Dermis microvascular lymphatic vessel endothelial cell (primary cell): ENCODE results near the gene SORBS1. TPM values are rescaled to one million over a fixed set of nuclear protein-coding genes. Genes with fewer than 3 reads are reported as not detected.
A peak's percentile ranks its signal among the peaks of the same experiment; 100 is the strongest.

Experiments
- DNase-seq, 2 donors: peaks; one replicate each; pipeline versions ENCODE4 v3.0.0 to v3.0.0-alpha.2; 2010; ENCODE audit warnings: low read depth in 2 of 2
- total RNA-seq: library from RNA; depleted of rRNA; stranded (reverse); fragments of >200 nt; gene quantifications from 2 replicates; pipeline ENCODE4 v1.2.1, GENCODE V29; 2014

The SORBS1 gene
- total RNA-seq, 1 donor from 2014 or later, result 0.77 TPM

DNA sequence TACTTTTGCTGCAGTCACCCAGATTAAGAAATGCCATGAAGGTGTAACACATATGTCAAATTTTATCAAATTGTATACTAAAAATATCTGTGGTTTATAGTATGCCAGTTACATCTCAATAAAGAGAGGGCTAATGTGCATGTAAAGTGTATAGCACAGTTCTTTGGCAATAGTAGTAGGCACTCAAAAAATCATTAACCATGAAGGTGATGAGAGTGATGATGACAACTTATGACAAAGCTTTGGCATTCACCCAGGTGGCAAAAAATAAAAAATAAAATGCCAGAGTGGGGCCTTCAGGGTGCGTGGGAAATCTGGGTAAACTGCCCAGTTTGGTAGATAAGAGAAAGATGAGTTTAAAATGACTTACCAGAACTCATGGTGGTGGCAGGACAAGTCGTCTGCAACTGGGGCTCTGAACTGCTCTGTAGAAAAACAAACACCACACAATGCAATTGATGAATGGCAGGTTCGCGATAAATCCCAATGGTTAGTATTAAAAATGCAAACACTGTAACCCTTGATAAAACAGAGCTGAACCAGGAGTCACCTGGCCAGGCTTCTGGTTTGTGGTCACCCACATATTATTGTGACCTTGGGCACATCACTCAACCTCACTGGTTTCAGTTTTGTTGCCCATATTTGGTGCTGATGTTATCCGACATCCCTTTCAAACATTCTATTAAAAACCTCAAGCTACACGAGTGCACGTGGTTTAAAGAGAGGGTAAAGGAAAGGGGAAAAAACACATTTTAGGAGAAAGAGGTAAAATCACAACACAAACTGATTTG is 120.2 kb downstream of the SORBS1 start:
- DNase-seq, result no peak

- no peak for DNase-seq
These were observed 121.0 kb downstream of the SORBS1 start for GRCh38 chr10:95440038-95440725.

DNA sequence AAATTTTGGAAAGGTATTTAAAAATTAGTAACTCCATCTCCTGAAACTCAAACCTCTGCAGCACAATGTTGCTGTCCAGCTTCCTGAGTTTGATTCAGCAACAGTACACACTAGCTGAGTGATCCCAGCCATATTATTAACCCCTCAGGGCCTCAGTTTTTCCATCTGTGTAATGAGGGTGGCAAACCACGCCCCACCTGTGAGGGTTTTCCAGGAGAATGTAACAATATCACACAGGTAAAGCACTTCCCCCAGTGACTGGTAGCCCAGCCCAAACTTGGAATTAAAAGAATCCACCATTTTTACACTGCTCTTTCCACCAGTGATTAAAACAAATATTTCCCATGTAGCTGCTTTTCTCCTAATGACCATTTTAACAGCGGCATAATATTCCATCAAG is 122.4 kb downstream of the SORBS1 start:
- DNase-seq, result no peak

DNA sequence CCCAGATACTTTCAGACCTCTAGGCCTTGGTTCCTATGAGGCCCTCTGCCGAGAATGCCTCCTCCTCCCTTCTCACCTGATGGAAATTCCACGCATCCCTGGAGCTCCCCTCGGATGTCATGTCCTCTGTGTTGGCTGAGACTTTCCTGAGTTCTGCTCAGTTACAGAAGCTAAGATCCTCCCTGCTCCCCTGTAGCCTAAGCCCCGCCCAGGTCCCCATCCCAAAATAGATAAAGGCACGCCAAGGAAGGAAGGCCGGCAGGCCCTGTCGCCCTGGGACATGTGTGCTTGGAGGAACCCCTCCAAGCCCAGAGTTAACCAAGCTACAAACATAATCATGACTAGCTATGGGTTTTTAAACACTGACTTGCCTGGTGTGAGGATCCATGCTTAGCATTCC is 123.5 kb downstream of the SORBS1 start:
- DNase-seq, result no peak

DNA sequence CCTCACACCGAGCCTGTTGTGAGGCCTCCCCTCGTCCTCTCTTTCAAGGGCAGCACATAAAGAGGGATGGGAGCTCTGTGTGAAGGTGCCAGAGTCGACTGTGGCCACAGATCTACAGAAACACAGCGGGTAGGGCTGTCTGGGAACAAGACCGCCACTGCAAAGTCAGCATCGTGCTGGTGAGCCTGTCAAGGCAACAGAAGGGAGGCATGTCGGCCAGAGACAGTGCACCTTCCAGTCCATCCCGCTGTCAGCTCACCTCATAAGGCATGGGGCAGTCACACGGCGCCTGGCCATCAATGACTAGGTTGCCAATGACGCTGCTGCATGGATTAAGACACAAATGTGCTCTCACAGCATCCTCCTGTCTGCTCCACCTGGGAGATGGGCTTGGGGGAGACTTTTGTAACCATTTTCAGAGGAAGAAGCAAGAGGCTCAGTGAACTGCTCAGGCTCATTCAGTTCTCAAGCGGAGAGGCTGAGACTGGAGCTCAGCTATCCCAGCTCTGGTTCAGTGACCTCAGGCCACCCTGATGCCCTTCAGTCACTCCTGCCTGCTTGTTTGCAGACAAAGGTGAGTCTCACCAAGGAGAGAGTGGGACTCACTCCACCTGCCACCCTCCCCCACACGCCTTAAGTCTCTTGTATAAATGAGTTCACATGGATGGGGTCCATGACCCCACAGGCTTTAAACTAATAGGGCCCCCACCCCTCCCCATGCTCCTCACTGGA is 125.5 kb downstream of the SORBS1 start:
- no peak for DNase-seq

DNA sequence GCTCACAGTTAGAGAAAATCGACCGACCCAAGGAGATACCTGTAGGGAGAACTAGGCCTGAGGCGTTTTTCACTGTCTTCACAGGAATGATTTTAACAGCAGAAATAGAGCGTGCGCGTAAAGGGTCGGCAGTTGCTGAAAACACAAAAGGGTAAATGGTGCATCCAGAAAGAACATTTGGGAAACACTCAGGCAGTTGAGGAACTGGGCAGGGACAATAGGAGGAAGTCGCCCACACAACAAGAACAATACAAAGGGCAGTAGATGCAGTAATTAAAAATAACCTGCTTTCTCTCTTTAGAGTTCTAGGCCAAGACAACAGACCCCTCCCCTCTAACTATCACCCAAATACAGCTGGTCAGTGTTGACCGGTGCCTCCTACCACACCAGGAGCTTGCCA is 126.6 kb downstream of the SORBS1 start:
- DNase-seq, result peak in 1 of 2 donors; percentile 42

DNA sequence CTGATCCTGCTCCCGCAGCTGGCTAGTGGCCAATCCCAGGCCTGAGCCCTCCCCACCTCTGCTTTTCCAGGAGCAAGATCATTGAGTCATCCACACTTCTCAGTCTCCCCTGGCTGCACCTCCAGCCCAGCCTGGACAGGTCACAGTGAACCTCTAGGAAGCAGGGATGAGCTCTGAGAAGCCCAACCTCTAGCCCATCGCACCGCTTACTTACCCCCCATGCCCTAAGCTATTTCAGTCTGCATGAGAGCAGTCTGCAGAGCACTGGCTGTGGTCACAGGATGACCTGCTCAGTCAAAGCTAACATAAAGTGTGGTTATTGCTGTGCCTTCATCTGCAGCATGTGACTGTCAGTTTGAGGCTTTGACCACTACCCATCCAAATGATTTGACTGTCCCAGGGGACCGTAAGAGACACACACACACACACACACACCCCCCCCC is 129.2 kb downstream of the SORBS1 start:
- peak in 1 of 2 donors; percentile 7 for DNase-seq

- peak; percentile 59 to 71 for DNase-seq
These were observed 130.8 kb downstream of the SORBS1 start for GRCh38 chr10:95430231-95430951.

- DNase-seq, result no peak
These were observed 131.5 kb downstream of the SORBS1 start for GRCh38 chr10:95429639-95430038.

DNA sequence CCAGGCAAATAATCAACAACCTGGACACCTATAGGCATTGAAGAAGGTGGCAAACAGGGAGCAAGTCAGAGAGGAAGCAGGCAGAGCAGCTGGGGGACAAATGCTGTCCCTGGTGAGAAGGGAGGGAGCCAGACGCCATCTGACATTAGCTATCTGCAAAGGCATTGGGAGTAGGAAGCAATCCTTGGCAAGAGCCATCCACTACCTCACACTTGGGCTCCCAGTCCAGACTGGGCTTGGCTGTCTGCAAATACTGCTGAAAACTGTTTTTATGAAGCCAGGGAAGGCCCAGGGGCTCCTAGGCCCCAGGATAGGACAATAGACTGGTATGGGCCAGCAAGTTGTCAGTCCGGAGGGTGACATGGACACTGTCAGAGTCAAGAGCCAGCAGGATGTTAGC is 132.5 kb downstream of the SORBS1 start:
- DNase-seq, result no peak

DNA sequence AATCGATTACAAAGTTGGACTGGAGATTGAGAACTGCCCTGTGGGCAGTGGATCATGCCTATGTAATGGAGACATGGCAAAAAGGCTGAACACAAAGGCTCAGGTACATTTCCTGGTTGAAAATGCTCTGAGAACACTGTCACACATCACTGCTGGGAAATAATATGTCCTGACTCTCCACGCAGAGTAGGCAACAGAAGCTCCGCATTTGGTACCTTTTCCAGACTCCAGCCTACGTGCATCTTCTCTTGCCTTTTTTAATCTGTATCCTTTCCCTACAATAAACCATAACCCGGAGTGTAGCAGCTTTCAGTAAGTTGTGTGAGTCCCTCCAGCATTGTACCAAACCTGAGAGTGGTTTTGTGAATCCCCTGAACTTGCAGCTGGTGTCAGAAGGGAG is 134.7 kb downstream of the SORBS1 start:
- DNase-seq, result no peak

DNA sequence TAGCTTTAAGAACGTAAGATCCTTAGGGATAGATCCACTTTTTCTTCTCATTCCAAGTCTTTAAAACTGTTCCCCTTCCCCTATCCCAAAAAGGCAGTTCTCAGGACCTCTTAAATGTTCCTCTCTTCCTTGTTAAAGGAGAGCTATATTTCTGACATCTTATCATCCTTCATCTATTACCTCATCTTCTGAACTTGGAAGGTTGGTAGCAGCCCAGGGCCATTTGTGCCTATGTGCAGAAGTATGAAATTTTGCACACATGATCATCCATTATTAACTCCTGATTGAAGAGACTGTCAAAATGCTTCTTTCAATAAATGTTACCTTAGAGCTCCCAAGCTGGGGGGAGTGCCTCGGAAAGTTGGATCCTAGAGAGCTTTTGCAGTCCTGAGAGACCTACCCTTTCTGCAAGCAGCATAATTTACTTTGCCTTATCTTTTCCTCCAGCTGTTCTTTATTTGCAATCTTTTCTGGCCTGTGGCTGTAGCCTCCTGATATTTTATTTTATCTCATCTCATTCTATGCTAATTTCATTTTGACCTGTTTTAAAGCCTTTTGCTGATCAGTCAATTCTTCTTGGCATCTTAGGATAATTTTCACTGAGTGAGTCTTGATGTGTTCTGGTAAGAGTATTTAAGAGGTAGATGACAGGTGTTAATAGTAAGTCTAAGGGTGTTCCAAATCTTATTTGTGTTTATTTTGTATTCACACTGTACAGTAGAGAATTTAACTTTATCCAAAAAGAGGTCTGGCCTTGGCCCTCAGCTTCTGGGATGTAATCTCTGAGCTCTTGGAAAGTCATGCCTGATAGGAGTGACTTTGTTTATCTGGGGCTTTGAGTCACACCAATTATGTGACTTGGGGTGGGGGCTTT is 135.3 kb downstream of the SORBS1 start:
- no peak for DNase-seq

DNA sequence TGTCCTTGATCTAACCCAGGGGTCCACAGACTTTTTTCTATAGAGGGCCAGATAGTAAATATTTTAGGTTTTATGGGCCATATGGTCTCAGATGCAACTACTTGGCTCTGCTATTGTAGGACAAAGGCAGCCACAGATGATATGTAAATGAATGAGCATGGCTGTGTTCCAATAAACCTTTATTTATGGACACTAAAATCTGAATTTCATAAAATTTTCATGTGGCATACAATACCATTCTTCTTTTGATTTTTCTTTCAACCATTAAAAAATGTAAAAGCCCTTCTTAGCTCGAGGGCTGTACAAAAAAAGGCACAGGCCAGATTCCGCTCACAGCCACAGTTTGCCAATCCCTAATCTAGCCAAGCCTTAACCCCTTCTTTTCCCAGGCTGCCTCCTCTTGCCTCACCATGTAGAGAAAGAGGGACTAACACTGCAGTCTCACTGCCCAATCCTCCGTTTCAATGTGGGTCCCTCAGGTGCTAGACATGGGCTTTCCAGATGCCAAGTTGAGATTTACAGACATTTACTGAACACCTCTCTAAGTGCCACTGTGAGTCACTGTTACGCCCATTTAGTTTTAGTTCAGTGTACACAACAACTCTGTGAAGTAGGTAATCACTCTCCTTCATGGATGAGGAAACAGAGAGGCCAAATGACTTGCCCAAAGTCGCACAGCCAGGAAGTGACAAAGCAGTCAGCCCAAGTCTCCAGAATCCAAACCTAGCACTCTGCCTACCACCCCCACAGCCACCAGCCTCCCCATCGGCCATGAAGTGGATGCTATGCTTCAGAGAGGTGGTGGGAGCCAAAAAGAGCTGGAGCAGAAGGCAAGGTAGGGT is 137.8 kb downstream of the SORBS1 start:
- DNase-seq, result no peak

DNA sequence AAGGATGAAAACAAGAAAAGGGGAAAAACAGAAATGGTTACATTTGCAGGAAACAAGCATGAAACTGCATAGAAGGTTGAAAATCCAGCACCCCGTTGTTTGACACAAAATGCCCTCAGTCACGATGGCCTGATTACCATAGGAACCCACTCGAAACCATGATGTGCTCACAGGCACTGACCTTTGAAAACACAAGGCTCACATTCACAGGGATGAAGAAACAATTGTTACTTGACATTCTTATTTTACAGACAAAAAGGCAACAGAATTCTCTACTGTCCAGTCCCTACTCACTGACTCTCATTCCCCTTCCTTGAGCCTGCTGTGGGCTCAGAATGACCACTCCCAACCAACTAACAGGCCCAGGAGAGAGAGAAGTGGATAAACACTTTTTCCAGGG is 138.9 kb downstream of the SORBS1 start:
- no peak for DNase-seq

DNA sequence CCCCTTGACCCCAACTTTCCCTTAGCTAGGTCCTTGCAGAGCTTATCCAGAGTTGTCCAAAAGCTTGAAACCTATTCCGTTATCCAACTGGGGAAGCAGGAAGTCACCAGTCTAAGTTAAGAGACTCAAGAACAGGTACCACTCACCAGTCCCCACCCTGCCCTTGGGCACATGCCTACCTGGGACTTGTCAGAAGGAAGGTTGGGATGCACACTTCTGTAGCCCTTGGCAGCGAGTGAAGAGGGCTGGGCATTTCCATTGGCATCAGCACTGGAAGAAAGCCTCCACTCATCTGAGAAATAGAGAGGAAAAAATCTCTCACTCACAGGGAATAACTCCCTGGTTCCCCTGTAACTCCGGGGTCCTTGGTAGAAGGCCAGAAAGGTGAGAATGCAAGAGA is 139.4 kb downstream of the SORBS1 start:
- DNase-seq, result no peak

GRCh38 chr10:95419399-95419798 is 141.8 kb downstream of the SORBS1 start:
- no peak for DNase-seq

- DNase-seq, result no peak
These were observed 144.2 kb downstream of the SORBS1 start for GRCh38 chr10:95416973-95417372.

DNA sequence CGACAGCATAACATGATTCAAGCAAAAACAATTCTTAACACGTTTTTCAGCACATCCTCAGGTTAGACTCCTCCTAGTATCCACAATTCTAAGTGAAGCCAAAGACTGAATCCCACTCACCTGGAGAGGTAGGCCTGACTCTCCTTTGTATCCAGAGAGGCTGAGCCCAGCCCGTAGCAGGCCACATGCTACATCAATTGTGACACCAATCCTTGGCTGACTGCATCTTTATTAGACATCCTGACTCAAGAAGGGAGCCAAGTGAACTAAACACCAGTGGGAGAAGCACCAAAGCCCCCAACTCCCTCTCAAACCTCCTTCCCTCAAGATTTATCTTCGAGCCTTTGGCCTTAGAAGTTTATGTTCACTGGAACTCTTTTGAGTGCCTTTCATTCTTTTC is 144.9 kb downstream of the SORBS1 start:
- no peak for DNase-seq

DNA sequence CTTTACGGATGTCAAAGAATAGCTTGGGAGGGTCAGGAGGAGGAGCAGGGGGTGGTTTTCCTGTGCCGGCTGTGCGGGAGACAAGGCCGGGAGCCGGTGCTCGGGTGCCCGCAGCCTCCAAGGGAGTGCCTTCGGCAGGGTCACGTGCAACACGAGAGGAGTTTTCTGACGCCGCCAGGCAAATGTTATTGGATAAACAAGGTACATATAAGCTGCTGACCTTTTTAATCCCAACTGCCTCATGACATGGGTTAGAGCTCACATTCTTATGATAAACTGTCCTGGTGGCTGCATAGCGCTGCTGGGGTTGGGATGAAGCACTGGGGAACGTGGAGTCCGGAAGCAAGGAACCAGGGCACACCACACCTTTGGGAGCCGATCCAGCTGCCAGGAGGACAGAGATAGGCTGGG is 145.5 kb downstream of the SORBS1 start:
- DNase-seq, result no peak
